ENCODE measurements around the gene RBM7. TPM values are rescaled to one million over a fixed set of nuclear protein-coding genes. Genes with fewer than 3 reads are reported as not detected.

Gene RBM7
- total and polyA plus RNA-seq, 2 of the 13 experiments (the other 11 are each of a cell fraction or from before 2014, with no cell fraction given), result 30.5 to 32.3 TPM

DNA sequence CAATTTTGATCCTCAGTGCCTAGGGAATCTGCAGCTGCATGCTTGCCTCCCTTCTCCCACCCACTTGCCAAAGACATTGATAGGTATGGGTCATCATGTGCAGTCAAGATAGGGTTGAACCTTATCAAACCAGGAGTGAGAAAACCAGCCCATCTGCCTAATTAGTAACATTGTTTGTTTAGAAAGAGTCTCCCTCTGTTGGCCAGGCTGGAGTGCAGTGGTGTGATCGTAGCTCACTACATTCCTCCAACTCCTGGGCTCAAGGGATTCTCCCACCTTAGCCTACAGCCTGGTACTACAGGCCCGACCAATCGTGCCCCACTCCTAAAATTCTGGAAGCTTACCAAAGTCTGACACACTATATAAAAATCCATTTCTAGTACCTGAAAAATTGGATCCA, 4.7 kb upstream of the RBM7 start:
- no peak overlapping the region for H2AFZ ChIP-seq (ENCODE audit: low read length)

More for the DNA sequence above, 4.7 kb upstream of the RBM7 start:
- intact Hi-C loops (cut with micrococcal nuclease; ENCODE audit: unreplicated experiment) (no loop called here), in situ Hi-C loops (cut with HindIII; ENCODE audit: extremely low pct_ligation_motif_present, low pct_unique_long_range_greater_than_20kb) (no loop called here)
- no peaks in the 10 kb centered on the region for H3K9me3 ChIP-seq (ENCODE audit: low read length)
- no peak overlapping the region for H3K9ac ChIP-seq (ENCODE audit: insufficient read depth, low read depth, low read length)
- H3K4me3 ChIP-seq (replicated peaks in 1 of 3; ENCODE audit: insufficient read depth in 1 of 3, low read depth in 2 of 3, low read length in 3 of 3), result no peak overlapping the region
- POLR2A ChIA-PET, result interaction anchor here (1.0 kb wide), 1 partner anchor 44 kb away, joined by 3 read pairs; the partner anchor contains the start of gene REXO2
- peaks cover 32% of the 10 kb centered on the region for H3K4me1 ChIP-seq (ENCODE audit: insufficient read depth, low read length)
- no peaks in the 10 kb centered on the region for H4K20me1 ChIP-seq (ENCODE audit: insufficient read depth, low read length)
- peaks cover 19% of the 10 kb centered on the region for H3K79me2 ChIP-seq (ENCODE audit: insufficient read depth, low read length)
- H3K4me2 ChIP-seq (ENCODE audit: low read depth, low read length), result no peak overlapping the region
- no peaks in the 10 kb centered on the region for H3K36me3 ChIP-seq (replicated peaks in 1 of 2; ENCODE audit: control insufficient read depth in 1 of 2, insufficient read depth in 2 of 2, low read length in 2 of 2)
- FAIRE-seq, result no peak
- peak; percentile 5 for DNase-seq (ENCODE audit: low spot score)
- WGBS (ENCODE audit: low lambda C conversion rate), result 7% methylated on average over 3 of the region's 3 CpGs
- ATAC-seq, result no peak
- no peak for TF ChIP-seq BRCA1 (CRISPR knock-in tag; IDR thresholded peaks at IDR 0.05)
- TF ChIP-seq, protein P1, sequence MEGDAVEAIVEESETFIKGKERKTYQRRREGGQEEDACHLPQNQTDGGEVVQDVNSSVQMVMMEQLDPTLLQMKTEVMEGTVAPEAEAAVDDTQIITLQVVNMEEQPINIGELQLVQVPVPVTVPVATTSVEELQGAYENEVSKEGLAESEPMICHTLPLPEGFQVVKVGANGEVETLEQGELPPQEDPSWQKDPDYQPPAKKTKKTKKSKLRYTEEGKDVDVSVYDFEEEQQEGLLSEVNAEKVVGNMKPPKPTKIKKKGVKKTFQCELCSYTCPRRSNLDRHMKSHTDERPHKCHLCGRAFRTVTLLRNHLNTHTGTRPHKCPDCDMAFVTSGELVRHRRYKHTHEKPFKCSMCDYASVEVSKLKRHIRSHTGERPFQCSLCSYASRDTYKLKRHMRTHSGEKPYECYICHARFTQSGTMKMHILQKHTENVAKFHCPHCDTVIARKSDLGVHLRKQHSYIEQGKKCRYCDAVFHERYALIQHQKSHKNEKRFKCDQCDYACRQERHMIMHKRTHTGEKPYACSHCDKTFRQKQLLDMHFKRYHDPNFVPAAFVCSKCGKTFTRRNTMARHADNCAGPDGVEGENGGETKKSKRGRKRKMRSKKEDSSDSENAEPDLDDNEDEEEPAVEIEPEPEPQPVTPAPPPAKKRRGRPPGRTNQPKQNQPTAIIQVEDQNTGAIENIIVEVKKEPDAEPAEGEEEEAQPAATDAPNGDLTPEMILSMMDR (CRISPR knock-in tag; IDR thresholded peaks at IDR 0.05), result peak; percentile 45
- TF ChIP-seq, protein P2, sequence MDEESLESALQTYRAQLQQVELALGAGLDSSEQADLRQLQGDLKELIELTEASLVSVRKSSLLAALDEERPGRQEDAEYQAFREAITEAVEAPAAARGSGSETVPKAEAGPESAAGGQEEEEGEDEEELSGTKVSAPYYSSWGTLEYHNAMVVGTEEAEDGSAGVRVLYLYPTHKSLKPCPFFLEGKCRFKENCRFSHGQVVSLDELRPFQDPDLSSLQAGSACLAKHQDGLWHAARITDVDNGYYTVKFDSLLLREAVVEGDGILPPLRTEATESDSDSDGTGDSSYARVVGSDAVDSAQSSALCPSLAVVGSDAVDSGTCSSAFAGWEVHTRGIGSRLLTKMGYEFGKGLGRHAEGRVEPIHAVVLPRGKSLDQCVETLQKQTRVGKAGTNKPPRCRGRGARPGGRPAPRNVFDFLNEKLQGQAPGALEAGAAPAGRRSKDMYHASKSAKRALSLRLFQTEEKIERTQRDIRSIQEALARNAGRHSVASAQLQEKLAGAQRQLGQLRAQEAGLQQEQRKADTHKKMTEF (CRISPR knock-in tag; IDR thresholded peaks at IDR 0.05), result no peak
- TF ChIP-seq FOXA3 (CRISPR knock-in tag; IDR thresholded peaks at IDR 0.05), result 0 out of 2 replicates have a peak, but pooled peaks have one; percentile 18
- TF ChIP-seq NCOA5 (CRISPR knock-in tag; IDR thresholded peaks at IDR 0.05), result no peak
- no peak for TF ChIP-seq ZNF230 (CRISPR knock-in tag; IDR thresholded peaks at IDR 0.05)
- TF ChIP-seq ZSCAN31 (CRISPR knock-in tag; IDR thresholded peaks at IDR 0.05; ENCODE audit: low read depth), result no peak
- TF ChIP-seq ZNF124 (CRISPR knock-in tag; IDR thresholded peaks at IDR 0.05), result no peak
- no peak for TF ChIP-seq LCORL (IDR thresholded peaks at IDR 0.05)
- no peak for TF ChIP-seq LCORL (CRISPR knock-in tag; IDR thresholded peaks at IDR 0.05)
- TF ChIP-seq ZNF570 (CRISPR knock-in tag; IDR thresholded peaks at IDR 0.05; ENCODE audit: borderline replicate concordance), result no peak
- TF ChIP-seq FOXA1 (IDR thresholded peaks at IDR 0.05), result no peak
- peak; percentile 53; the same call in 1 of the 2 replicates for TF ChIP-seq FOXA1 (CRISPR knock-in tag; IDR thresholded peaks at IDR 0.05)
- TF ChIP-seq STAG1 (CRISPR knock-in tag; IDR thresholded peaks at IDR 0.05), result peak; percentile 13; the same call in 1 of the 2 replicates
- no peak for TF ChIP-seq NR2F2 (IDR thresholded peaks at IDR 0.05; ENCODE audit: borderline replicate concordance, low read depth)
- TF ChIP-seq IRF1 (CRISPR knock-in tag; IDR thresholded peaks at IDR 0.05; ENCODE audit: low read depth), result no peak
- no peak for TF ChIP-seq ELF4 (CRISPR knock-in tag; IDR thresholded peaks at IDR 0.05; ENCODE audit: borderline replicate concordance)
- no peak for TF ChIP-seq ZNF615 (CRISPR knock-in tag; IDR thresholded peaks at IDR 0.05; ENCODE audit: borderline replicate concordance)
- TF ChIP-seq MIXL1 (CRISPR knock-in tag; IDR thresholded peaks at IDR 0.05), result peak; percentile 62; the same call in 1 of the 2 replicates
- TF ChIP-seq TEAD3 (CRISPR knock-in tag; optimal IDR thresholded peaks at IDR 0.05; ENCODE audit: borderline replicate concordance), result peak; percentile 27
- CTCF ChIA-PET (ENCODE audit: low intra/inter-chr PET ratio, low total read pairs), result no interaction called here
- BruUV-seq (replicated peaks), result no TSS peak
- H3K27ac ChIP-seq (ENCODE audit: extremely low read length, insufficient read depth, low read length), result no peak overlapping the region
- H3K27me3 ChIP-seq (ENCODE audit: control insufficient read depth in 1 of 2, insufficient read depth in 2 of 2, low read length in 2 of 2), result peaks cover 0 to under 1% of the 10 kb centered on the region in 2 experiments; a peak in 1 of 5 replicates
